HepG2 (cell line): ENCODE results near the gene EIF3B. TPM values are rescaled to one million over a fixed set of nuclear protein-coding genes. Genes with fewer than 3 reads are reported as not detected.
A peak's percentile ranks its signal among the peaks of the same experiment; 100 is the strongest.

ENCODE experiments used
- ADNP ChIP-seq: sonication (generic); formaldehyde crosslinking; IDR thresholded peaks from 2 replicates; pipeline ENCODE4 v1.4.0; 2020; ENCODE audit warnings: missing genetic modification reagents
- BORCS8-MEF2B ChIP-seq: sonication (generic); formaldehyde crosslinking; IDR thresholded peaks from 2 replicates; pipeline ENCODE4 v1.8.0; 2022; ENCODE audit warnings: mild to moderate bottlenecking, missing genetic modification reagents
- BRD4 ChIP-seq: sonication (generic); formaldehyde crosslinking; IDR thresholded peaks from 2 replicates; pipeline ENCODE4 v1.4.0; 2020; ENCODE audit warnings: missing genetic modification reagents
- GPN1 ChIP-seq: sonication (generic); formaldehyde crosslinking; IDR thresholded peaks from 2 replicates; pipeline ENCODE4 v1.5.1; 2020; ENCODE audit warnings: missing genetic modification reagents, borderline replicate concordance
- GTF2F1 ChIP-seq: fragments of 150-350 bp; IDR thresholded peaks from 2 replicates; pipeline ENCODE4 v1.6.1; 2014; ENCODE audit warnings: low read length
- HHEX ChIP-seq: IDR thresholded peaks from 2 replicates; pipeline ENCODE4 v1.6.1; 2016; ENCODE audit warnings: control low read depth
- HNRNPK ChIP-seq: fragments of 200-400 bp; formaldehyde crosslinking; IDR thresholded peaks from 2 replicates; pipeline ENCODE4 v1.6.1; 2018; ENCODE audit warnings: low read length, low read depth, moderate library complexity, mild to moderate bottlenecking; ENCODE audit not compliant: poor library complexity, severe bottlenecking
- HOXA9 ChIP-seq: sonication (generic); formaldehyde crosslinking; IDR thresholded peaks from 2 replicates; pipeline ENCODE4 v1.8.1; 2022; ENCODE audit warnings: missing genetic modification reagents, mild to moderate bottlenecking, moderate library complexity, borderline replicate concordance
- MXD4 ChIP-seq: IDR thresholded peaks from 2 replicates; pipeline ENCODE4 v1.6.1; 2016; ENCODE audit warnings: mild to moderate bottlenecking, missing biosample characterization, missing genetic modification reagents
- POLR2AphosphoS2 ChIP-seq: IDR thresholded peaks from 2 replicates; pipeline ENCODE4 v1.6.1; 2011; ENCODE audit warnings: low read depth, low read length, improper control_type of control experiment
- RORA ChIP-seq: sonication (generic); formaldehyde crosslinking; IDR thresholded peaks from 2 replicates; pipeline ENCODE4 v1.5.0; 2020; ENCODE audit warnings: mild to moderate bottlenecking, missing genetic modification reagents, moderate library complexity
- SRY ChIP-seq: sonication (generic); formaldehyde crosslinking; IDR thresholded peaks from 2 replicates; pipeline ENCODE4 v1.8.0; 2022; ENCODE audit warnings: mild to moderate bottlenecking, missing genetic modification reagents
- TBP ChIP-seq: sonication (generic); formaldehyde crosslinking; IDR thresholded peaks from 2 replicates; pipeline ENCODE4 v1.5.0; 2020; ENCODE audit warnings: missing genetic modification reagents
- ZBTB20 ChIP-seq: sonication (generic); formaldehyde crosslinking; IDR thresholded peaks from 2 replicates; pipeline ENCODE4 v1.8.1; 2023; ENCODE audit warnings: missing genetic modification reagents, low read depth, mild to moderate bottlenecking, borderline replicate concordance
- ZBTB8A ChIP-seq: sonication (generic); formaldehyde crosslinking; IDR thresholded peaks from 2 replicates; pipeline ENCODE4 v1.4.0; 2020; ENCODE audit warnings: mild to moderate bottlenecking, low read depth, missing genetic modification reagents, borderline replicate concordance
- ZMYM2 ChIP-seq: sonication (generic); formaldehyde crosslinking; IDR thresholded peaks from 2 replicates; pipeline ENCODE4 v1.8.0; 2022; ENCODE audit warnings: mild to moderate bottlenecking, missing genetic modification reagents
- ZNF24 ChIP-seq: fragments of 450-650 bp; IDR thresholded peaks from 2 replicates; pipeline ENCODE4 v1.6.1; 2017; ENCODE audit warnings: antibody characterized with exemption, mild to moderate bottlenecking
- ZNF256 ChIP-seq: sonication (generic); formaldehyde crosslinking; conservative IDR thresholded peaks from 2 replicates; pipeline ENCODE4 v1.4.0; 2020; ENCODE audit warnings: missing genetic modification reagents
- ZNF30 ChIP-seq: sonication (generic); formaldehyde crosslinking; IDR thresholded peaks from 2 replicates; pipeline ENCODE4 v1.5.0; 2020; ENCODE audit warnings: mild to moderate bottlenecking, missing genetic modification reagents
- ZNF569 ChIP-seq: sonication (generic); formaldehyde crosslinking; IDR thresholded peaks from 2 replicates; pipeline ENCODE4 v1.5.0; 2020; ENCODE audit warnings: mild to moderate bottlenecking, missing genetic modification reagents, moderate library complexity, borderline replicate concordance
- ZNF670 ChIP-seq: sonication (generic); formaldehyde crosslinking; IDR thresholded peaks from 2 replicates; pipeline ENCODE4 v1.8.0; 2022; ENCODE audit warnings: mild to moderate bottlenecking, missing genetic modification reagents, borderline replicate concordance
- polyA plus RNA-seq, 8 experiments: library from polyadenylated mRNA; depleted of rRNA in 3 of 8; stranded (reverse) in 7 of 8; unstranded in 1 of 8; fragments of >200 nt; fragmentation: Illumina TruSeq in 4 of 8; extraction: Trizol in 4 of 8; gene quantifications; 2 replicates each; pipeline versions ENCODE4 v1.2.1 to v1.2.3, GENCODE V29; 2011 to 2016; ENCODE audit warnings: low read depth in 4 of 8, missing spikeins in 1 of 8, mixed read lengths in 1 of 8; ENCODE audit not compliant: insufficient read depth in 1 of 8
- total RNA-seq, 5 experiments: library from RNA; depleted of rRNA; stranded (reverse); fragments of >200 nt; fragmentation: Illumina TruSeq; extraction: Trizol; gene quantifications; 2 replicates each; pipeline ENCODE4 v1.2.3, GENCODE V29; 2016; ENCODE audit warnings: low read depth in 1 of 5
- TF ChIP-seq, protein P1 (sequence below): sonication (generic); formaldehyde crosslinking; IDR thresholded peaks from 2 replicates; pipeline ENCODE4 v1.4.0; 2020; ENCODE audit warnings: mild to moderate bottlenecking, missing genetic modification reagents
- TF ChIP-seq, protein P2 (sequence below): sonication (generic); formaldehyde crosslinking; IDR thresholded peaks from 2 replicates; pipeline ENCODE4 v1.4.0; 2020; ENCODE audit warnings: missing genetic modification reagents, borderline replicate concordance
- TF ChIP-seq, protein P3 (sequence below): sonication (generic); formaldehyde crosslinking; IDR thresholded peaks from 2 replicates; pipeline ENCODE4 v1.4.0; 2020; ENCODE audit warnings: missing genetic modification reagents

The EIF3B gene
- total and polyA plus RNA-seq, 2 of the 13 experiments (the other 11 are each of a cell fraction or from before 2014, with no cell fraction given), result 92.2 to 241 TPM

- no peak for TF ChIP-seq ZNF670 (CRISPR knock-in tag)
- TF ChIP-seq, protein P1, sequence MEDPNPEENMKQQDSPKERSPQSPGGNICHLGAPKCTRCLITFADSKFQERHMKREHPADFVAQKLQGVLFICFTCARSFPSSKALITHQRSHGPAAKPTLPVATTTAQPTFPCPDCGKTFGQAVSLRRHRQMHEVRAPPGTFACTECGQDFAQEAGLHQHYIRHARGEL, result no peak
- TF ChIP-seq, protein P2, sequence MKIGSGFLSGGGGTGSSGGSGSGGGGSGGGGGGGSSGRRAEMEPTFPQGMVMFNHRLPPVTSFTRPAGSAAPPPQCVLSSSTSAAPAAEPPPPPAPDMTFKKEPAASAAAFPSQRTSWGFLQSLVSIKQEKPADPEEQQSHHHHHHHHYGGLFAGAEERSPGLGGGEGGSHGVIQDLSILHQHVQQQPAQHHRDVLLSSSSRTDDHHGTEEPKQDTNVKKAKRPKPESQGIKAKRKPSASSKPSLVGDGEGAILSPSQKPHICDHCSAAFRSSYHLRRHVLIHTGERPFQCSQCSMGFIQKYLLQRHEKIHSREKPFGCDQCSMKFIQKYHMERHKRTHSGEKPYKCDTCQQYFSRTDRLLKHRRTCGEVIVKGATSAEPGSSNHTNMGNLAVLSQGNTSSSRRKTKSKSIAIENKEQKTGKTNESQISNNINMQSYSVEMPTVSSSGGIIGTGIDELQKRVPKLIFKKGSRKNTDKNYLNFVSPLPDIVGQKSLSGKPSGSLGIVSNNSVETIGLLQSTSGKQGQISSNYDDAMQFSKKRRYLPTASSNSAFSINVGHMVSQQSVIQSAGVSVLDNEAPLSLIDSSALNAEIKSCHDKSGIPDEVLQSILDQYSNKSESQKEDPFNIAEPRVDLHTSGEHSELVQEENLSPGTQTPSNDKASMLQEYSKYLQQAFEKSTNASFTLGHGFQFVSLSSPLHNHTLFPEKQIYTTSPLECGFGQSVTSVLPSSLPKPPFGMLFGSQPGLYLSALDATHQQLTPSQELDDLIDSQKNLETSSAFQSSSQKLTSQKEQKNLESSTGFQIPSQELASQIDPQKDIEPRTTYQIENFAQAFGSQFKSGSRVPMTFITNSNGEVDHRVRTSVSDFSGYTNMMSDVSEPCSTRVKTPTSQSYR (CRISPR knock-in tag), result peak; percentile 9; the same call in 1 of the 2 replicates
- TF ChIP-seq ZNF24, result no peak
- no peak for TF ChIP-seq ZNF30
- TF ChIP-seq ZNF569, result peak; percentile 84; the same call in 1 of the 2 replicates
- peak; percentile 11; the same call in 1 of the 2 replicates for TF ChIP-seq MXD4 (CRISPR knock-in tag)
- peak; percentile 62; the same call in 1 of the 2 replicates for TF ChIP-seq BORCS8-MEF2B (CRISPR knock-in tag)
- 0 out of 2 replicates have a peak, but pooled peaks have one; percentile 29 for TF ChIP-seq RORA (CRISPR knock-in tag)
- TF ChIP-seq, protein P3, sequence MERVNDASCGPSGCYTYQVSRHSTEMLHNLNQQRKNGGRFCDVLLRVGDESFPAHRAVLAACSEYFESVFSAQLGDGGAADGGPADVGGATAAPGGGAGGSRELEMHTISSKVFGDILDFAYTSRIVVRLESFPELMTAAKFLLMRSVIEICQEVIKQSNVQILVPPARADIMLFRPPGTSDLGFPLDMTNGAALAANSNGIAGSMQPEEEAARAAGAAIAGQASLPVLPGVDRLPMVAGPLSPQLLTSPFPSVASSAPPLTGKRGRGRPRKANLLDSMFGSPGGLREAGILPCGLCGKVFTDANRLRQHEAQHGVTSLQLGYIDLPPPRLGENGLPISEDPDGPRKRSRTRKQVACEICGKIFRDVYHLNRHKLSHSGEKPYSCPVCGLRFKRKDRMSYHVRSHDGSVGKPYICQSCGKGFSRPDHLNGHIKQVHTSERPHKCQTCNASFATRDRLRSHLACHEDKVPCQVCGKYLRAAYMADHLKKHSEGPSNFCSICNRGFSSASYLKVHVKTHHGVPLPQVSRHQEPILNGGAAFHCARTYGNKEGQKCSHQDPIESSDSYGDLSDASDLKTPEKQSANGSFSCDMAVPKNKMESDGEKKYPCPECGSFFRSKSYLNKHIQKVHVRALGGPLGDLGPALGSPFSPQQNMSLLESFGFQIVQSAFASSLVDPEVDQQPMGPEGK (CRISPR knock-in tag), result peak; percentile 21; the same call in 1 of the 2 replicates
- TF ChIP-seq BRD4 (CRISPR knock-in tag), result peak; percentile 60
- no peak for TF ChIP-seq ZBTB8A
- TF ChIP-seq HNRNPK, result no peak
- TF ChIP-seq HHEX, result no peak
- TF ChIP-seq ZNF256 (CRISPR knock-in tag), result no peak
- TF ChIP-seq ADNP (CRISPR knock-in tag), result no peak
- TF ChIP-seq ZBTB20 (CRISPR knock-in tag), result no peak
- no peak; the same call in 1 of the 2 replicates for TF ChIP-seq SRY (CRISPR knock-in tag)
- TF ChIP-seq ZMYM2 (CRISPR knock-in tag), result no peak
- TF ChIP-seq GPN1 (CRISPR knock-in tag), result peak; percentile 66; the same call in 1 of the 2 replicates
- TF ChIP-seq HOXA9 (CRISPR knock-in tag), result no peak
- 0 out of 2 replicates have a peak, but pooled peaks have one; percentile 47 for TF ChIP-seq TBP (CRISPR knock-in tag)
- no peak for TF ChIP-seq GTF2F1
- TF ChIP-seq POLR2AphosphoS2, result no peak
These were observed at the start of gene EIF3B (continued) for GRCh38 chr7:2354186-2354938.
